ENCODE results near the gene FBXO45. TPM values are rescaled to one million over a fixed set of nuclear protein-coding genes. Genes with fewer than 3 reads are reported as not detected.

FBXO45 gene
- total RNA-seq, 1 experiment from 2014 or later: 23.2 TPM

- POLR2A ChIA-PET: no interaction called here
These were observed 31.3 kb downstream of the FBXO45 start for GRCh38 chr3:196599734-196600128.

More at GRCh38 chr3:196599734-196600128, 31.3 kb downstream of the FBXO45 start:
- Histone ChIP-seq H3K79me2 (ENCODE audit: insufficient read depth, low read length) (no peaks in the 10 kb centered on the region), H3K4me1 (ENCODE audit: control insufficient read depth in 1 of 2, insufficient read depth in 2 of 2, low read length in 2 of 2) (peaks cover 0 to 6% of the 10 kb centered on the region in 2 experiments; a peak in 1 of 4 replicates), H3K36me3 (ENCODE audit: control insufficient read depth in 1 of 2, insufficient read depth in 2 of 2, low read length in 2 of 2) (no peaks in the 10 kb centered on the region), H3K27ac (ENCODE audit: low read depth, low read length) (no peak overlapping the region), H3K4me3 (replicated peaks in 1 of 2; ENCODE audit: low read depth in 1 of 2, low read length in 2 of 2) (no peak overlapping the region), H4K20me1 (ENCODE audit: insufficient read depth) (no peaks in the 10 kb centered on the region), H3K9me3 (ENCODE audit: control insufficient read depth in 1 of 2, insufficient read depth in 1 of 2, low read depth in 1 of 2, low read length in 2 of 2) (no peaks in the 10 kb centered on the region), H3K4me2 (ENCODE audit: low read length) (no peak overlapping the region), H2AFZ (ENCODE audit: low read depth, low read length, poor library complexity, severe bottlenecking) (no peak overlapping the region), H3K9ac (ENCODE audit: low read length) (no peak overlapping the region), H3K27me3 (ENCODE audit: insufficient read depth, low read length) (peaks cover 4% of the 10 kb centered on the region), H3K9me2 (ENCODE audit: insufficient read depth) (no peaks in the 10 kb centered on the region)
- DNase-seq (ENCODE audit: low read depth, low spot score) (no peak), ATAC-seq (no peak; the same call in 1 of the 2 replicates)
- ChIA-PET RAD21 (ENCODE audit: low non-redundant PET in 1 of 2, low total read pairs in 2 of 2, uncharacterized antibody in 2 of 2, unreplicated experiment in 2 of 2) (no interaction called here), CTCF (no interaction called here)
- no TSS peak for BruUV-seq (replicated peaks)
- no peak for TF ChIP-seq FOSL1 (IDR thresholded peaks at IDR 0.05; ENCODE audit: low read depth)
- no peak for TF ChIP-seq REST (IDR thresholded peaks at IDR 0.05; ENCODE audit: low read depth)
- TF ChIP-seq CTCF (IDR thresholded peaks at IDR 0.05 in 2 of 3, conservative IDR thresholded peaks at IDR 0.05 in 1 of 3; ENCODE audit: borderline replicate concordance in 1 of 3, insufficient read depth in 1 of 3, low read depth in 2 of 3, low read length in 2 of 3): no peak
- TF ChIP-seq YY1 (IDR thresholded peaks at IDR 0.05; ENCODE audit: extremely low read depth, insufficient replicate concordance, low read depth, low read length): no peak
- no peak for TF ChIP-seq SP1 (IDR thresholded peaks at IDR 0.05; ENCODE audit: low read depth)
- TF ChIP-seq SIN3A (IDR thresholded peaks at IDR 0.05; ENCODE audit: low read depth): no peak
- no peak for TF ChIP-seq CEBPB (IDR thresholded peaks at IDR 0.05; ENCODE audit: low read depth)
- no peak for TF ChIP-seq ZBTB33 (IDR thresholded peaks at IDR 0.05; ENCODE audit: extremely low read depth, insufficient replicate concordance, low read length)
- no peak for TF ChIP-seq ZNF274 (IDR thresholded peaks at IDR 0.05; ENCODE audit: low read depth, low read length)
- no peak for TF ChIP-seq ELF1 (IDR thresholded peaks at IDR 0.05; ENCODE audit: borderline replicate concordance, low read depth)
- TF ChIP-seq POLR2A (IDR thresholded peaks at IDR 0.05; ENCODE audit: borderline replicate concordance, extremely low read depth, insufficient read depth, insufficient read length): no peak
- TF ChIP-seq CBX3 (IDR thresholded peaks at IDR 0.05; ENCODE audit: low read depth): no peak
- TF ChIP-seq ZFX (IDR thresholded peaks at IDR 0.05): no peak
- no peak for TF ChIP-seq JUND (IDR thresholded peaks at IDR 0.05)
- no peak for TF ChIP-seq POLR2AphosphoS5 (IDR thresholded peaks at IDR 0.05; ENCODE audit: low read depth, low read length)
- TF ChIP-seq SRF (IDR thresholded peaks at IDR 0.05; ENCODE audit: low read depth): no peak
- no peak for TF ChIP-seq RAD21 (IDR thresholded peaks at IDR 0.05; ENCODE audit: low read depth)
- intact Hi-C loops (cut with micrococcal nuclease): loop anchor here (10.0 kb wide), 1 partner anchor 585 kb away; no protein-coding TSS in a partner anchor

All from HCT116 (cell line).